ENCODE data around the gene C6orf141. TPM values are rescaled to one million over a fixed set of nuclear protein-coding genes. Genes with fewer than 3 reads are reported as not detected.

The C6orf141 gene
- total RNA-seq, 4 donors from 2014 or later, result 10.0 to 22.8 (median 18.3) TPM

DNA sequence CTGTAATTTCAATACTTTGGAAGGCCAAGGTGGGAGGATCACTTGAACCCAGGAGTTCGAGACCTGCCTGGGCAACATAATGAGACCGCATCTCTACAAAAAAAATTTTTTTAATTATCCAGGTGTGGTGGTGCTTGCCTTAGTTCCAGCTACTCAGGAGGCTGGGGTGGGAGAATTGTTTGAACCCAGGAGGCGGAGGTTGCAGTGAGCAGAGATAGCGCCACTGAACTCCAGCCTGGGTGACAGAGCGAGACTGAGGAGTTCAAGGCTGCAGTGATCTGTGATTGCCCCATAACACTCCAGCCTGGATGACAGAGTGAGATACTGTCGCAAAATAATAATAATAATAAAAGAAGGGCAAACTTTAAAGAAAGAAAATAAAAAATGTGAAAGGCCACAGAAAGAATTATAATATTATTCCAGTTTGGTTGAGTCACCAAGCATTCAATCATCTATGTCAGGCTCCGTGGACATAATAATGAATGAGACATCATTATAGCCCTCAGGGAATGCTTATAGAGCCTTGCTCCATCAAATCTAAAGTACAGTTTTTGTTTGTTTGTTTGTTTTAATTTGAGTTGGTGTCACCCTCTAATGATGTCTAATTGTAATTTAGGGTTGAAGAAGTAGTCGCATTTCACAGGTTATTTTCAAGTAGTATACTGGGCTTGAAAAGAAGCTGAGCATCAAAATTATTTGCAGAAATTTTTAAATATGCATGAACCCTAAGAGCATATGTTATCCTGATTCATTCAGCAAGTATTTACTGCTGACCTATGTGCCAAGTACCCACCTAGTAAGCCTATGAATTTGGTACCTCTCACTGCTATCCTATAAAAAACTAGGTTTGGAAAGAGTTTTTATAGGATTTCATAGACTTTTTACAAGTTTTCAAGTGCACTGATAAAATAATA, 35.6 kb upstream of the C6orf141 start:
- TF ChIP-seq POLR2A (IDR thresholded peaks at IDR 0.05), result no peak
- TF ChIP-seq, protein P1, sequence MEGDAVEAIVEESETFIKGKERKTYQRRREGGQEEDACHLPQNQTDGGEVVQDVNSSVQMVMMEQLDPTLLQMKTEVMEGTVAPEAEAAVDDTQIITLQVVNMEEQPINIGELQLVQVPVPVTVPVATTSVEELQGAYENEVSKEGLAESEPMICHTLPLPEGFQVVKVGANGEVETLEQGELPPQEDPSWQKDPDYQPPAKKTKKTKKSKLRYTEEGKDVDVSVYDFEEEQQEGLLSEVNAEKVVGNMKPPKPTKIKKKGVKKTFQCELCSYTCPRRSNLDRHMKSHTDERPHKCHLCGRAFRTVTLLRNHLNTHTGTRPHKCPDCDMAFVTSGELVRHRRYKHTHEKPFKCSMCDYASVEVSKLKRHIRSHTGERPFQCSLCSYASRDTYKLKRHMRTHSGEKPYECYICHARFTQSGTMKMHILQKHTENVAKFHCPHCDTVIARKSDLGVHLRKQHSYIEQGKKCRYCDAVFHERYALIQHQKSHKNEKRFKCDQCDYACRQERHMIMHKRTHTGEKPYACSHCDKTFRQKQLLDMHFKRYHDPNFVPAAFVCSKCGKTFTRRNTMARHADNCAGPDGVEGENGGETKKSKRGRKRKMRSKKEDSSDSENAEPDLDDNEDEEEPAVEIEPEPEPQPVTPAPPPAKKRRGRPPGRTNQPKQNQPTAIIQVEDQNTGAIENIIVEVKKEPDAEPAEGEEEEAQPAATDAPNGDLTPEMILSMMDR (IDR thresholded peaks at IDR 0.05), result no peak
- Histone ChIP-seq H3K36me3 (no peaks in the 10 kb centered on the region), H3K4me1 (no peaks in the 10 kb centered on the region), H3K27me3 (peaks cover 0 to 4% (median 0%) of the 10 kb centered on the region in 4 donors), H3K27ac (no peak overlapping the region), H3K9me3 (no peaks in the 10 kb centered on the region), H3K4me3 (no peak overlapping the region)
- WGBS, 2 donors, result 72 to 79% methylated on average over 8 of the region's 8 CpGs
- no peak for DNase-seq
- intact Hi-C loops (cut with DNase I), result no loop called here

GRCh38 chr6:49515485-49516146, 34.9 kb upstream of the C6orf141 start:
- TF ChIP-seq, protein P1 (IDR thresholded peaks at IDR 0.05), result no peak
- no peak for TF ChIP-seq POLR2A (IDR thresholded peaks at IDR 0.05)
- intact Hi-C loops (cut with DNase I), result no loop called here
- no peak overlapping the region for H3K4me3 ChIP-seq
- no peaks in the 10 kb centered on the region for H3K4me1 ChIP-seq
- 80 to 86% methylated on average over 10 of the region's 10 CpGs for WGBS, 2 donors
- H3K27me3 ChIP-seq, result peaks cover 0 to 4% (median 0%) of the 10 kb centered on the region in 4 donors
- H3K36me3 ChIP-seq, result no peaks in the 10 kb centered on the region
- DNase-seq, result no peak
- H3K27ac ChIP-seq, result no peak overlapping the region
- H3K9me3 ChIP-seq, result no peaks in the 10 kb centered on the region

DNA sequence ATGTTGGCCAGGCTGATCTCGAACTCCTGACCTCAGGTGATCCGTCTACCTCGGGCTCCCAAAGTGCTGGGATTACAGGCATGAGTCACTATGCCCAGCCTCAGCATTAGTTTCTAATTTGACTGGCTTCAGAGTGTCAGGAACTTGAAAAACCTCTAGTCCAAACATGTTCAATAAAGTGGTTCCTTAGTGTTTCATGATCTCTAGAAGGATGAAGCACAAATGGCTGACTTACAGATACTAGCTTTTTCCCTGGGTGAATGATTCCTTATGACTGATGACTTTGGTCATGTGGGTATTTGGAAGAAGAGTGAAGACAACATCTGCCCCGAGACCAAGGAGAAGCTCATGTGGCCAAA, 34.3 kb upstream of the C6orf141 start:
- Histone ChIP-seq H3K4me3 (no peak overlapping the region), H3K4me1 (no peaks in the 10 kb centered on the region), H3K27me3 (peaks cover 0 to 4% (median 0%) of the 10 kb centered on the region in 4 donors), H3K27ac (no peak overlapping the region), H3K36me3 (no peaks in the 10 kb centered on the region), H3K9me3 (no peaks in the 10 kb centered on the region)
- no peak for DNase-seq
- TF ChIP-seq POLR2A (IDR thresholded peaks at IDR 0.05), result no peak
- TF ChIP-seq, protein P1 (IDR thresholded peaks at IDR 0.05), result no peak
- intact Hi-C loops (cut with DNase I), result no loop called here
- 50 to 66% methylated on average over 3 to 4 of the region's 4 CpGs for WGBS, 2 donors

GRCh38 chr6:49517919-49518318, 32.5 kb upstream of the C6orf141 start:
- peaks cover 0 to 4% (median 0%) of the 10 kb centered on the region in 4 donors for H3K27me3 ChIP-seq
- TF ChIP-seq, protein P1 (IDR thresholded peaks at IDR 0.05), result no peak
- no peak for TF ChIP-seq POLR2A (IDR thresholded peaks at IDR 0.05)
- no peak overlapping the region for H3K4me3 ChIP-seq
- H3K36me3 ChIP-seq, result no peaks in the 10 kb centered on the region
- no peaks in the 10 kb centered on the region for H3K4me1 ChIP-seq
- WGBS, 2 donors, result 85 to 94% methylated on average over 2 of the region's 2 CpGs
- H3K27ac ChIP-seq, result no peak overlapping the region
- intact Hi-C loops (cut with DNase I), result no loop called here
- DNase-seq, result no peak
- no peaks in the 10 kb centered on the region for H3K9me3 ChIP-seq

DNA sequence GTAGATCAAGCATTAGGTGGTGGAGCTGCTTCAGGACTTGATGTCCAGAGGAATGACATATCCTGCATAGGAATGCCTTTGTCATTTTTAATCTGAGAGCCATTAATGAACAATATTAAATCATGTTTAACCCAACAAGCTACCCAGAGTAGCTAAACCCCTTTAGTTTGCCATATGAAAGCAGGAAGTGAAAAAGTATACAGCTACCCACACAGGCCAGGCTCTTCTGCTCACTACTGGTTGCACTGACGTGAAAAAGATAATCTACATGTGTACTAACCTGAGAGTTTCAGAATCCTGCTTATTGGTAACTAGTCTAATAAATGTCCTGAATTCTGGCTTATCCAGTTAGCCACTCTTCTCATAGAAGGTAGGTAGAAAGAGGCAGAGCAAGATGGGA, 30.8 kb upstream of the C6orf141 start:
- H3K27me3 ChIP-seq, result peaks cover 0 to 2% (median 0%) of the 10 kb centered on the region in 4 donors
- no peaks in the 10 kb centered on the region for H3K9me3 ChIP-seq
- H3K4me3 ChIP-seq, result no peak overlapping the region
- no peak overlapping the region for H3K27ac ChIP-seq
- H3K36me3 ChIP-seq, result no peaks in the 10 kb centered on the region
- TF ChIP-seq, protein P1 (IDR thresholded peaks at IDR 0.05), result no peak
- TF ChIP-seq POLR2A (IDR thresholded peaks at IDR 0.05), result no peak
- H3K4me1 ChIP-seq, result no peaks in the 10 kb centered on the region
- no peak for DNase-seq
- intact Hi-C loops (cut with DNase I), result no loop called here
- 75 to 94% methylated on average over 1 of the region's 1 CpG for WGBS, 2 donors

Measured in esophagus squamous epithelium (tissue), 5 donors.